H1 (cell line): ENCODE results near the gene UPF3B. TPM values are rescaled to one million over a fixed set of nuclear protein-coding genes. Genes with fewer than 3 reads are reported as not detected.

Source experiments
- NRF1 ChIP-seq: IDR thresholded peaks from 2 replicates; pipeline ENCODE4 v1.6.1; 2011; ENCODE audit warnings: mild to moderate bottlenecking, low read depth, low read length, improper control_type of control experiment
- YY1 ChIP-seq: IDR thresholded peaks from 2 replicates; pipeline ENCODE4 v1.6.1; 2011; ENCODE audit warnings: low read depth, mild to moderate bottlenecking, low read length
- polyA plus RNA-seq, 7 experiments: library from polyadenylated mRNA; depleted of rRNA in 3 of 7; stranded (reverse) in 5 of 7; unstranded in 2 of 7; fragments of >200 nt in 5 of 7; fragments of 200-250 nt in 2 of 7; gene quantifications; 1 replicate in 5 of 7; 2 replicates in 1 of 7; 4 replicates in 1 of 7; pipeline versions ENCODE4 v1.2.1 to v1.2.3, GENCODE V29; 2011 to 2013; ENCODE audit warnings: missing spikeins in 2 of 7, mixed read lengths in 2 of 7
- total RNA-seq: library from RNA; stranded (reverse); fragmentation: NEBNext Ultra II Directional; extraction: Animal tissue kit (Norgen Biotek cat#: 25700); gene quantifications from 2 replicates; pipeline ENCODE4 v1.2.1, GENCODE V29; 2021
- TF ChIP-seq, protein P1 (sequence below): IDR thresholded peaks from 2 replicates; pipeline ENCODE4 v1.6.1; 2012; ENCODE audit warnings: low read length, inconsistent platforms

Gene UPF3B
- total and polyA plus RNA-seq, 2 of the 8 experiments (the other 6 are each of a cell fraction or from before 2014, with no cell fraction given) = 7.8 to 20.9 TPM

DNA sequence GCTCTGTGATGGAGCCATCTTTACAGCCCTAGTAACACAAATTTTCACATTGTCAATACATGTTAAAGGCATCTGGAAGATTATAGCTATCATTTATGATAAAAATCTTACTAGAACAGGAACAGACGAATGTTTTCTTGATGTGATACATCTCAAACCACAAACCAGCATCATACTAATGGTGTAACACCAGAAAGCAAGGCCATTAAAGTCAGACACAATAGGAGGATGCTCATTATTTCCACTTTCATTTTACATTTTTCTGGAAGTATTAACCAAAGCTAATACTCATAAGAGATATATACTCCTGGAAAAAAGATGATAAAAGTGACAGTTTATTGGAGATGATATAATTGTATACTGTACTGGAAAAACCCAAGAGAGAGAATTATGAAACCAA, 48.2 kb upstream of the UPF3B start (continued):
- TF ChIP-seq, protein P1, sequence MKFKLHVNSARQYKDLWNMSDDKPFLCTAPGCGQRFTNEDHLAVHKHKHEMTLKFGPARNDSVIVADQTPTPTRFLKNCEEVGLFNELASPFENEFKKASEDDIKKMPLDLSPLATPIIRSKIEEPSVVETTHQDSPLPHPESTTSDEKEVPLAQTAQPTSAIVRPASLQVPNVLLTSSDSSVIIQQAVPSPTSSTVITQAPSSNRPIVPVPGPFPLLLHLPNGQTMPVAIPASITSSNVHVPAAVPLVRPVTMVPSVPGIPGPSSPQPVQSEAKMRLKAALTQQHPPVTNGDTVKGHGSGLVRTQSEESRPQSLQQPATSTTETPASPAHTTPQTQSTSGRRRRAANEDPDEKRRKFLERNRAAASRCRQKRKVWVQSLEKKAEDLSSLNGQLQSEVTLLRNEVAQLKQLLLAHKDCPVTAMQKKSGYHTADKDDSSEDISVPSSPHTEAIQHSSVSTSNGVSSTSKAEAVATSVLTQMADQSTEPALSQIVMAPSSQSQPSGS = no peak
- TF ChIP-seq NRF1 = no peak
- no peak for TF ChIP-seq YY1
